ENCODE measurements around the gene REG1B.

Gene REG1B, protein sequence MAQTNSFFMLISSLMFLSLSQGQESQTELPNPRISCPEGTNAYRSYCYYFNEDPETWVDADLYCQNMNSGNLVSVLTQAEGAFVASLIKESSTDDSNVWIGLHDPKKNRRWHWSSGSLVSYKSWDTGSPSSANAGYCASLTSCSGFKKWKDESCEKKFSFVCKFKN

DNA sequence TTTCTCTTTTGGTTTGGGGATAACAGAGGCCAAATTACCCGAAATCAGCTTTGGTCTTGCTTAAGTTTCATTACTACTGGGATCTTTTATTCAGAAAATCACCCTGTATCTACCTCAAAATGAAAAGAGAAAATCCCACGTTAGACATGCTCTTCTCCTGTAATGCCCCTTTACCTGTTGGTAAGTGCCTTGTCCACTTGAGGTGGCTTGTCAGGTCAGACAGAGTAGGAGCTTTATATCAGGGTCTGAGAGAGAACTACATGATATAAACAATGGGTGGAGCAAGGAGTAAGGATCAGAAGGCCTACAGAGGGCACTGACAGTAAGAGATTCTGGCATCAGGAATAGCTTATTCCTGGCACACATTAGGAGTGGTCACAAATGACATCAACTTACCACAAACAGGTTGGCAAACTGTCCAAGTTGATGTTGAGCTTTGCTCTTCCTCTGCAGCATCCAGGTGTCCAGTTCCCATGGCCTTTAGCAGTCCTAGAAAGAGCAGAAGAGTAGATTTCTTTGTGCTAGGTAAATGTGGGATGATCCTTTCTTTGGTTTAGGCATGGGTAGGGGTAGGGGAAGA lies at the start of gene REG1B:
TSS of gene REG1B (minus strand) at position 209 of the 580 bp plus-strand sequence. CDS start 381 bp downstream, outside the sequence.
- no peak for ATAC-seq

DNA sequence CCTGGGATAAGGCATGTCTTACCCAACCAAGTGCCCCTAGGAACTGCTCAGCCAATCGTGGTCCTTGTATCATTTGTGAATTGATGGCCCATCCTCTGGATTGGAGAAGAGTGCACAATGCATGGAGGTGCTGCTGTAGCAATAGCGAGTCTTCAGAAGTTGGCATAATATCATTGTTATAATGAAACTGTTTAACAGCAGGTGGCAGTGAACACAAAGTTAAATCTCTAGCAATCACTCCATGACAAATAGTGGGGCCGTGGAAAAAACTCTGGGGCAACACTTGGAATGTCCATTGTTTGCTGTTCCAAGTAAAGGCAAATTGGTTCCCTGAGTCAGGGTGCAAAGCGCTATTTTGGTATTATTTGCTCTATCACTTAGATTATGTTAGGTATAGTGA lies 43.9 kb upstream of the REG1B start:
- ATAC-seq: no peak

DNA sequence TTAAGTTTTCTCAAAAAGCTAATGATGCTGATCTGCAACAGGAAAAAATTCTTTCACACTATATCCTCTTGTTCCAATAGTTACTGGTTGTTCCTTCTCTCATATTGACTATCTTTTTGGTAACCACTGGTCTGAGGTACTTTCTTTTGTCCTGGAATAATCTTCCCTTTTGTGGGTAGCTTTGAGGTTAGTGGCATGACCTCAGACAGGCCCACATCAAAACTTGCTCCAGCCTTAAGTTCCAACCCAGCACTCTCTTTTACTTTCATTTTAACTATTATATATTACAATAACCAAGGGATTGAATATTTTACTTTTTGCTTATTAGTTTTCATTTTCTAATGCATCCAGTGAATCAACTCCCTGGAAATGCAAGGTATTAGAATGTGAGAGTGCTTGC lies 42.0 kb upstream of the REG1B start:
- no peak for ATAC-seq

DNA sequence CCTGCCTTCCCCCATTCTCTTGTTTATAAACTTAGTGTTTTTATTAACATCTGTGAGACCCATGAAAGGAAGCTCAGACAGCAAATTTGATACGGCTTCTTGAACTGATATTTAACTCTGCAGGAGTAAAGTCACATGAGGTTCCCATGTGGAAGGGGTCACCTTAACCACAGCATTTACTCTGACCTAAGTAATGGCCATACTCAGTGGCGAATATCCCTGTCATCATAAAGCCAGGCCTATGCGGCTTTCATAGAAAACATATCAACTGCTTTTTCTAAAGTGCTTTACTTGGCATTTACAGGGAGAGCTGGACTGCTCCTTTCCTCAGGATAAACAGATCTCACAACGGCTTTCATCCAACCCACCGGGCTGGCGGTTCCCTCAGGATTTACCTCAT lies 41.5 kb upstream of the REG1B start:
- no peak for ATAC-seq

DNA sequence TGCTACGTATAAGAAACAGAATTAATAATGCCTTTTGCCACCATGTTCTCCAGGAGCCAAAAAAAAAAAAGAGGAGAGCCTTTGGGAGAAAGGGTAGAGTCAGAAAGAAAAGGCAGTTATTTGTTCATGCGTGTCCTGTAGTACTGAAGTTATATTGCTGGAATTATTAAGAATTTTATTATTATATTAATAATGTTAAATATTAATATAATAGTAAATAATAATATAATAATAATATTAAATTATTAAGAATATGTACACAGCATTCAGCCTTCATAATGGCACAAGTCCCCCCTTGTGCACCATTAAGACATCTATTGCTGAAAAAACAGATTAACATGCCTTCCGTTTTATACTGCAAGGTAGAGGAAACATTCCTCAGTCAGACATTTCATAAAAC lies 40.6 kb upstream of the REG1B start:
- ATAC-seq: no peak

DNA sequence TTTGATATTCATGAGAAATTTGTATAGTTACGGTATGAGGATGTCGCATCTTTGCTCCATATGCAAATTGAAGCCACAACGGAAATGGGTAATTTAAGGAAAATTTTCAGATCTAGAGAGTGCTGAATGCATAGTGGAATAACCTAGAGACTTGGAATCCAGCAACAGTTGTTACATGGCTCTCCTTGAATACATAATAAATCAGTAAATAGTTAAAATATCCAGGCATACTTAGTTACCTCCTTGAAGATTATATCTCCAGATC lies 37.9 kb upstream of the REG1B start:
- ATAC-seq: no peak

DNA sequence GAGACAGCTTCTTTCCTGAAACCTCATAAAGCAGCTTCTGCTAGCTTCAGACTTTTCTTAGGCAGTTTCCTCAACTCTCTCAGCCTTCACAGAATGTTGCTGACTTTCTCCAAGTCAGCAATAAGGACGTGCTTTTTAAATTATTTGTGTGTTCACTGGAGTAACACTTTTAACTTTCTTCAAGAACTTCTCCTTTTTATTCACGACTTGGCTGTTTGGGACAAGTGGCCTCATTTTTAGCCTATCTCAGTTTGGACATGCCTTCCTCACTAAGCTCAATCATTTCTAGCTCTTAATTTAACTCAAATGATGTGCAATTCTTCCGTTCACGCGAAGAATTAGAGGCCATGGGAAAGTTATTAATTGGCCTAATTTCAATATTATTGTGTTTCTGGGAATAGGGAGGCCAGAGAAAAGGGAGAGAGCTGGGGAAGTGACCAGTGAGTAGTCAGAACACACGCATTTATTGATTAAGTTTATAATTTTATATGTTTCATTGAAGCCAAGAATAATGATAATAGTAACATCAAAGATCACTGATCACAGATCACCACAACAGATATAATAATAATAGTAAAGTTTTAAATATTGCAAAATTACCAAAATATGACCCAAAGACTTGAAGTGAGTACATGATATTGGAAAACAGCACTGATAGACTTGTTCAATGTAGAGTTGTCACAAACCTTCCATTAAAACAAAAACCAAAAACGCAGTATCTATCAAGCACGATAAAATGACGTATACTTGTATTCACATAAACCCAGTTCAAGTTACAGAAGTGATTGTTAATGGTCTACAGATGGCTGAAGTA lies 37.3 kb upstream of the REG1B start:
- ATAC-seq: no peak

DNA sequence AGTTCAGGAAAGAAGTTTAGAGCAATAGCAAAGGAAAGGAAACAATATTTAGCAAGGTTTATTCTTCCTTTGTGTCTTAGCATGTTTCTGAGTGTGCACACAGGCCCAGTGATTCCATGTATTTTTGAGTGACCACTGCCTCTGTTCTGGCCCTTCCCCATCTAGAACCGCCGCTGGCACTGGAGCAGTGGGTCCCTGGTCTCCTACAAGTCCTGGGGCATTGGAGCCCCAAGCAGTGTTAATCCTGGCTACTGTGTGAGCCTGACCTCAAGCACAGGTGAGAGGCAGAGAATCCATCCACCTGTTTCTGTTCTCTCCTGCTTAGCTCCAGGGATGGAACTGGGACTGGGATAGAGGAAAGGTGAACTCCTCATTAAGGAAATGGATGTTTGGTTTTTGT lies 34.9 kb upstream of the REG1B start:
- ATAC-seq: no peak

DNA sequence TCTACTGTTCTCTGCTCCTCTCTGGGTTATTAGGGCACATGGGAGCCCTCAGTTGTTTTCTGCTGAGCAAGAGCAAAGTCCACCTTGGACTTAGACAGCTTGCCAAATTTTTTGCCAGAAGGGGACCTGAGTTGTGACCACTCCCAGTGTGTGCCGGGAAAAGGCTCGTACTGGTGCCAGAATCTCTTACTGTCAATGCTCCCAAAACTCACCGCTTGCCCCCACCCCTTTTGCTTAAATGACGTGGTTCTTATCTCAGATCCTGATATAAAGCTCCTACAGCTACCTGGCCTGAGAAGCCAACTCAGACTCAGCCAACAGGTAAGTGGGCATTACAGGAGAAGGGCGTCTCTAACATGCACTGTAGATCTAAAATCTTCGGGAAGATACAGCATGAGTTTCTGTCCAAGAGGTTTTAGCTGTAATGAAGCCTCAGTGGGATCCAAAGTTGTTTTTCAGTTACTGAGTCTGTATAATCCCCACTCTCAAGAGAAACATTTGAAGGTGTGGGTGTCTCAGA lies 32.5 kb upstream of the REG1B start, which contains the start of gene REG1A:
TSS of gene REG1A (plus strand) at position 295 of the 520 bp plus-strand sequence. CDS start 374 bp downstream, outside the sequence.
- no peak for ATAC-seq

DNA sequence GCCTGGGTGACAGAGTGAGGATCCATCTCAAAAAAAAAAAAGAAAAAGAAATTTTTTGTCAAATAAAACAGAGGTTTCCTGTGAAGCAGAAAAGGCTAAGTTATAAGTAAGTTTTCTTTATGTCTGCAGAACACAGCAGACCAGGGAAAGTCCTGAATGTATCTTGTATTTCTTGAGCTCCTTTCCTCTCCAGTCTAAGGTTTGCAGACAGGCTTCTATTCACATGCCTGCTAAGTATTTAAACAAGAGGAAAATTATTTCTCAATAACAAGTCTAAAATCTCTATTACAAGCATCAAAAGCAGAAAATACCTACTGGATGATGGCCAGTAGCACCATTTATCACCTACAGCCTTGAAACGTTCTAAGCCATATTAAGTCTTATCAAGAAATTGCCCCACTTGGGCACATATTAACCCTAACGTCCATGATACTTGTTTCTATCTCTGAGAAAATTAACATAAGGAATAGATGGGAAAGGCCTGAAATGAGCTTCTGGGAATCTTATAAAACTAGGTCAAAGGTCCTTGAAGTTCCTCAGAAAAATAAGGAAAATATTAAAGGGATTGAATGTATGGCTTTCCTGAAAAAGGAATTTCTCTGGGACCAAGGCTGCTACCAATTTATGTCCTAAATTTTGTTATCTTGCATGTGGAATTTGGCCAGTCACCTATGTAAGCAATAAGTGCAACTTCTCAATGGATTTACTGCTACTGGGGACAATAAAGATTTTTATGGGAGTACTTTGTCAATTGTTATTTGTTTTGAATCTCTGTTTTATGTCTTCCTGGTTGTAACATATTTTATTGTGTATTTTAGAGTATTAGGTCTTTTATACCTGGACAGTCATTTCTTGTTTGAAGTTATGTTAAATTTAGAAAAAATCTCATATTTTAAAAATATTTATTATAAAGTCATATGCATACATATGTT lies 29.5 kb upstream of the REG1B start:
- no peak for ATAC-seq

DNA sequence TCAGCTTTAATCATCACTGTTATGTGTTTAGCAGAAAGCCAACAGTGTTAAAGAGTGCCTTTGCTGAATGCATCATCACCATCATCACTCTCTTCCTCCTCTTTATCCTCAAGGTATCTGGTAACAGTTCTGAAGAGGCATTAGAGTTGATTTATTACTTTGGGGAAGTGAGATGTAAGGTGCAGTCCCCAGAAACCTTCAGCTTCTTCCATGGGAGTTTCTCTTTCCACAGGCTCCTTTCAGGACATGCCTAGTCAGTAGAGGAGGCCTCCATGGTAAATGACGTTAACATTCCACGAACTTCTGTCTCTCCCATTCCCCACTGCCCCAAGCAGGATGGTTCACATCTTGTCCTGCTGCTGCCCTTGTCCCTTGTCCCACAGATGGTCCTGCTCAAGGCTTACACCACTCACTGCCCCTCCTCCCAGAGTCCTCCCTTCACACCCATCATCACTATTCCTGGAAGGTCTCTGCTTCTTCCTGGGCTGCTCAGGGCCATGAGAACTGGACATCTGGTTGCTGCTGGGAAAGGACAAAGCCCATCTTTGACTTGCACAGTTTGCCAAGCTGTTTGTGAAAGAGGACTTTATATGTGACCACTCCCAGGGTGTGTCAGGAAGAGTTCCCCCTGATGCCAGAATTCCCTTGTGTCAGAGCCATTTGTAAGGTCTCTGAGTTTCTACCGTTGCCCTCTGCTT lies 27.2 kb upstream of the REG1B start:
- ATAC-seq: no peak

DNA sequence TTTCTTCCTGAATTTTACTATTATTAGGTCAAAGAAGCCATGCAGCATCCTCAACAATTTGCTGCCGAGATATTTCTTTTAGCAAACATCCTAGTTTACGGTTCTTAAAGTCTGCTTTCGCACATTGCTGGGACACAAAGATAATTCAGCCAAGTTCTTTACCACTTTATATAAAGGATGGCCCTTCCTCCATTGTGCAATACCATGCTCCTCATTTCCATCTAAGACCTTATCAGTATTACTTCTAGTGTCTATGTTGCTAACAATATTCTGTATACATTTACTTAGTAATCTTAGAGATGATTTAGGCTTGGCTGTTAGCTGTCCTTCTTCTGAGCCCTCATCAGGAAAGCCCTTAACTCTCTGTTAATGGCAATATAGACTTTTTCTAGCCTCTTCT lies 24.5 kb upstream of the REG1B start:
- no peak for ATAC-seq

DNA sequence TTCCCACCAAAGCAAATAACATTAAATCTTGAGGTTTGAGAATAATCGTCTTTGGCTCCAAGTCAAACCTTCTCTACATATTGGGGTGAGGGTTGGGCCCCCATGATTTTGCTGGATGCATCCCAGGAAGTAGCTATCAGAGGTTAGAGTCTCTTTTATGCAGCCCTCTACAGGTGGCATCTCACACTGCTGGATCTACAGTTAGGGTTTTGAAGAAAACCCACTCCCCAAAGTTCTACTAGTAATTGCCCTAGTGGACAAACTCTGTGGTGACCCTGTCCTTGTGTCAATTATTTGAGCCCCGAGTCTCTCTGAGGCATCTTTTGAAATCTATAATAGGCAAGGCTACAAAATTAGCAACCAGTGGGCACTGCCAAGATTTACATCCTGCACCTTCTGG lies 17.5 kb upstream of the REG1B start:
- ATAC-seq: no peak

DNA sequence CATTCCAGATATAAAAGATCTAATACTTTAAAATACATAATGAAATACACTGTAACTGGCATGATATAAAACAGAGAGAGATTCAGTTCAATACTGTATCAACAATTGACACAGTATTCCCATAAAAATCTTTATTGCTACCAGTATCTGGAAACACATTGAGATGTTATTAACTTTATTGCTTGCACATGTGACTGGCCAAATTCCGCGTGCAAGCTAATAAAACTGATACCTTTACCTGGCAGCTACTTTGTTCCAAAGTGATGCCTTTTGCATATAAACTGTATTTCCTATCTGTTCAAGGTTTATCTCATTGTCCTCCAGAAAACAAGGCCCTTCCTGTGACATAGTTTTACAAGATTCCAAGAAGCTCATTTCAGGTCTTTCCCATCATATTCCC lies 15.4 kb upstream of the REG1B start:
- ATAC-seq: no peak

DNA sequence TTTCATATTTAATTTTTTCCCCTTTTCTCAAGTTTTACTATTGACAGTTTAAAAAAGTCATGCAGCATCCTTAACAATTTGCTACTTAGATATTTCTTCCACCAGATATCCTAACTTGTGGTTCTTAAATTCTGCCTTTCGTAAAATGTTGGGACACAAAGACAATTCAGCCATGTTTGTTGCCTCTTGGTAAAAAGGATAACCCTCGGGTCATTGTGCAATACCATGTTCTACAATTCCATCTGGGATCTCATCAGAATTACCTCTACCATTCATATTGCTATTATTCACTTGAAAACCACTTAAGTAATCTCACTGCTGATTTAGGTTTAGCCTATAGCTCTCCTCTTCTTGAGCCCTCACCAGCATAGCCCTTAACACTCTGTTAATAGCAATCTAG lies 13.2 kb upstream of the REG1B start:
- ATAC-seq: no peak

DNA sequence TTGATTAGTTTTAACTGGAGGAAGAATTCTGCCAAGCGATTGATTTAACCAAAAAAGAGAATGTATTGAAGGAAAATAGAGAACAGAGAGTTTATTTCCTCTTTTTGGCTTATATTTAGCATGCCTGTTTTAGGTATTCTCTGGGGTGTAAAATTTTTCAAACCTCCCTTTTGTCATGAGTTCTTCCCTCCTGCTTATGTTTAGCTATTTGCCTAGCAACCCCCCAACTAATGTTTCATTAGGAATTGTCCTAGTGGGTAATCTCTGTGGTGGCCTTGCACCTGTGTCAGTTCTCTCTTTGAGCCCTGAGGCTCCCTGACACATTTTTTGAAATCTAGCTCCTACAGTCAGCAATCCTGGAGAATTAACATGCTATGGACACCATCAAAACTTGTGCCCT lies 12.5 kb upstream of the REG1B start:
- no peak for ATAC-seq

DNA sequence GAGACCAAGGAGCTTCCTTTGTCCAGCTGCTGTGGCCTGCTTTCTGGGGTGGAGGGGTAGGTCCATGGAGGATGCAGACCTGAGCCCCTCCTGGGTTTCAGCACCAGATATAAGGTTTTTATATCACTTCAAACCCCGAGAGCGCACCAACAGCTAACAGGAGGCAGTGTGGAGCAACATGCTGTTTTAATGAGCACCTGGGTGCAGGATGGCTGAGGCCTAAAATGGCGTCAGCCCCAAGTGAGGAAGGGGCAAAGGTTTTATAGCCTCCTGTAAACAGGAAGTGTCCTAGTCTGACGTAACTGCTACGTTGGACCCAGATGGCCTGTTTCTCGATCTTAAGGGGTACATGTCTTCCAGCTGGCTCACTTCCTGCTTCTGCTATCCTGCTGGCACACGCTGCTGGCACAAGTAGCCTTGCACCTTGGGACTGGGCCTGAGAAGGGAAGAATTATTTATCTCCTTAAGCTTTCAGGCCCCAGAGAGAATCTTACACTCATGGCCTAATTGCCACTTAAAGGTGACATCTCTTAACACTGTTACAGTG lies 11.4 kb upstream of the REG1B start:
- ATAC-seq: no peak

DNA sequence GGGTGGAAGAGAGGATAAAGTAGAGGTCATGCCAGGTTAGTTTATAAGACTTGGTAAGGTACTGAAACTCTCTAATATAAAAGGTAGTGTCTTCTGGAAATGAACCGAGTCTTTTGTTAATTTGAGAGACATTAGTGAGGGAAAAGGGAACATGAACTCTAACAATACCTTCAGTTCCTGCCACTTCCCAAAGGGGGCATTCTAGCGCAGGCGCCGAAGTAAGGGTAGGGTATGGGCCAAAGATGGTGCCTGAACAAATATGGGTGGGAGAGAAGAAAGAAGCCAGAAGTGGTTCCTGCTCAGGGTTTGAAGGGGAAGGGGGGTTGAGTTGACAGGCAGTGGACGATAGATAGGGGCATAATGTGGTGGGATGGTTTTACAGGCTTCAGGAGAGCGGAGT lies 10.1 kb upstream of the REG1B start:
- ATAC-seq: no peak

DNA sequence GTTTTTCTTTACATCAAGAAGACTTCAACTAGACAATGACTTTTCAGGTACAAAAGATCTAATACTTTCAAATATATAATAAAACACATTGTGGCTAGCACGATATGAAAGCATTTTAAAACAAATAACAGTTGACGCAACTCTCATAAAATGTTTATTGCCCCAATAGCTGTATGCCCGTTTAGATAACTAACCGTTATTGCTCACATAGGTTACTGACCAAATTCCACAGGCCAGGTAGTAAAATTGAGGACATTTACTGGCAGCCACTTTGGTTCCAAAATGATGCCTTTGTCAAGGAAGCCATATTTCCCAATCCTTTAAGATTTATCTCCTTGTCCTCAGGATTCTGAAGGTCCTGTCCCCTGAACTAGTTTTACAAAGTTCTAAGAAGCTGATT lies 2.9 kb upstream of the REG1B start:
- no peak for ATAC-seq

DNA sequence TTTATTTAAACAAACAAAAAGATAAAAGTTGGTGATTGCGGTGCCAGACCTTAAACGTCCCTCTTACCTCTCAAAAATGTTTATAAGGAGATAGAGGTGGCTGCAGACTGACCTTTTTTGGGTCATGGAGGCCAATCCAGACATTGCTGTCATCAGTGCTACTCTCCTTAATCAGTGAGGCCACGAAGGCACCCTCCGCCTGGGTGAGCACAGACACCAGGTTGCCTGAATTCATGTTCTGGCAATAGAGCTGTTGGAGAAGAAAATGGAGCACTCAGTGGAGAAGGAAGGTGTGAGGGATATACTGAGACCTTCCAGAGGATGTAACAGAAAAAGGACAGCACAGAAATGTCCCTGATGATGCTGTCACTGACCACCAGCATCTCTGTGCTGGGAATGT lies 1.5 kb downstream of the REG1B start:
- no peak for ATAC-seq

DNA sequence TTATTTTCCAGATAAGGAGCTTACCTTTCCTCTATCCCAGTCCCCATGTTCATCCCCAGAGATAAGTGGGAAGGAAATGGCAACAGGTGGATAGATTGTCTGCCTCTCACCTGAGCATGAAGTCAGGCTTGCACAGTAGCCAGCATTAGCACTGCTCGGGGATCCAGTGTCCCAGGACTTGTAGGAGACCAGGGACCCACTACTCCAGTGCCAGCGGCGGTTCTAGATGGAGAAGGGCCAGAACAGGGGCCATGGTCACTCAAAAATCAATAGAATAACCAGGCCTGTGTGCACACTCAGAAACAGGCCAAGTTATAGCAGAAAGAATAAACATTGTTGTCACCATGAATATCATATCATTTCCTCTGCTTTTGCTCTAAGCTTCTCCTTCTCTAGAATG lies 2.4 kb downstream of the REG1B start:
- ATAC-seq: no peak

DNA sequence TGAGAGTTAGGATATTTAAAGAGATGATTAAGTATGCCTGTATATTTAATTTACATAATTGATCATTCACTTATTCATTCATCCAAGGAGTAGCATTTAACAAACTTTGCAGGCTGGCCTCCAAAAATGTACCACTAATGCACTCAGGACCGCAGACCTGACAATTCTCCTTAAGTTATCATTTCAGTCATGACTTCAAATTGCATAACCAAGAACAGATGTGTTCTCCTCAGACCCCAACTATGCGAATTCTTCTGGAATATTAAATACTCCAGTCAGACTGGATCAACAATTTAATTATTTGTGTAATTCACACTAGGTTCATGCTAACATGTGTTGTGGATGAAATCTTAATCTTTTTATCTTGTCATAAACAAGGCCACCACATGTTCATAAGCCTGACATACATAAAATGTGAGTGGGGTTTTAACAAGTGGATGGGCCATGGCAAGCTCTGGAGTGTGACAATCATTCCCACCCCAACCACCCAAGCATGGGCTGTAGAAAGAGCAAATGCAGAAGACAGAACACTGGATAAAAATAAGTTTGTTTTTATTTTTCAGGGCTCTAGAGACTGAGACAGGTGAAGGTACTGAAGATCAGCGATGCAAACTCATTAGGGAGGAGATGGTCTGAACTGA lies 3.2 kb downstream of the REG1B start:
- ATAC-seq: no peak
